HCT116 (cell line): ENCODE data around the gene SPANXC.

Experiments
- EGR1 ChIP-seq: IDR thresholded peaks from 2 replicates; pipeline ENCODE4 v1.6.1; 2012; ENCODE audit warnings: low read depth
- EZH2 ChIP-seq: fragments of 200-600 bp; sonication (generic); IDR thresholded peaks from 2 replicates; pipeline ENCODE4 v1.6.1; 2017; ENCODE audit warnings: antibody characterized with exemption, mixed run types
- JUND ChIP-seq: IDR thresholded peaks from 2 replicates; pipeline ENCODE4 v1.6.1; 2012
- POLR2A ChIP-seq: IDR thresholded peaks from 2 replicates; pipeline ENCODE4 v1.7.0; 2011; ENCODE audit warnings: borderline replicate concordance; ENCODE audit not compliant: insufficient read depth, insufficient read length; ENCODE audit errors: extremely low read depth
- RAD21 ChIP-seq: IDR thresholded peaks from 2 replicates; pipeline ENCODE4 v1.6.1; 2012; ENCODE audit warnings: low read depth, mild to moderate bottlenecking
- ZFX ChIP-seq: fragments of 450-650 bp; IDR thresholded peaks from 2 replicates; pipeline ENCODE4 v1.6.1; 2017
- ZNF274 ChIP-seq: fragments of 200-500 bp; sonication (Bioruptor generic); IDR thresholded peaks from 2 replicates; pipeline ENCODE4 v1.6.1; 2014; ENCODE audit warnings: mild to moderate bottlenecking, low read depth, low read length, inconsistent platforms
- TF ChIP-seq, protein P1 (sequence below), 3 experiments: fragments of 200-600 bp in 1 of 3; sonication (generic) in 1 of 3; IDR thresholded peaks in 2 of 3; conservative IDR thresholded peaks in 1 of 3; 2 replicates each; pipeline ENCODE4 v1.5.1; 2012 to 2017; ENCODE audit warnings: low read depth in 2 of 3, low read length in 2 of 3, antibody characterized with exemption in 1 of 3, borderline replicate concordance in 1 of 3, control low read depth in 1 of 3, mild to moderate bottlenecking in 1 of 3, mixed read lengths in 1 of 3, mixed run types in 1 of 3, moderate library complexity in 1 of 3; ENCODE audit not compliant: insufficient read depth in 1 of 3
- TF ChIP-seq, protein P2 (sequence below): IDR thresholded peaks from 2 replicates; pipeline ENCODE4 v1.6.1; 2012
- TF ChIP-seq, protein P3 (sequence below): IDR thresholded peaks from 2 replicates; pipeline ENCODE4 v1.6.1; 2011; ENCODE audit warnings: mild to moderate bottlenecking, low read length, moderate library complexity; ENCODE audit not compliant: insufficient replicate concordance; ENCODE audit errors: extremely low read depth

DNA sequence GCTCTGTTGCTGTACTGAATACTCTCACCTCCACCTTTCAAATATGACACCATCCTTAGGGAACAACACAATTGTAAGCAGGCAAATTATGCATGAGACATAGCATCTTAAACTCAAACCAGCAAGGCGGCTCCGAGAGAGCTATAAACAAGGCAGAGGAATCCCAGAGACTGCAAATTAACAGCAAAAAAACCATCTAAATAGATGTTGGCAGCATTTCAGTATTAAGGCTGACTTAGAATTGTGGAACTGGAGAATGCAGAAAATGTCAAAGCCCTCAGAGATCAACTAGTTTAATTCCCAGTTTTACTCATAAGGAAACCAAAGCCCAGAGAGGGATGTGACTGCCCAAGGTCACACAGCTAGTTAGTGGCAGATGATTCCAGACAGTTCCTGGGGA is 37.2 kb upstream of the SPANXC start:
- TF ChIP-seq, protein P1, sequence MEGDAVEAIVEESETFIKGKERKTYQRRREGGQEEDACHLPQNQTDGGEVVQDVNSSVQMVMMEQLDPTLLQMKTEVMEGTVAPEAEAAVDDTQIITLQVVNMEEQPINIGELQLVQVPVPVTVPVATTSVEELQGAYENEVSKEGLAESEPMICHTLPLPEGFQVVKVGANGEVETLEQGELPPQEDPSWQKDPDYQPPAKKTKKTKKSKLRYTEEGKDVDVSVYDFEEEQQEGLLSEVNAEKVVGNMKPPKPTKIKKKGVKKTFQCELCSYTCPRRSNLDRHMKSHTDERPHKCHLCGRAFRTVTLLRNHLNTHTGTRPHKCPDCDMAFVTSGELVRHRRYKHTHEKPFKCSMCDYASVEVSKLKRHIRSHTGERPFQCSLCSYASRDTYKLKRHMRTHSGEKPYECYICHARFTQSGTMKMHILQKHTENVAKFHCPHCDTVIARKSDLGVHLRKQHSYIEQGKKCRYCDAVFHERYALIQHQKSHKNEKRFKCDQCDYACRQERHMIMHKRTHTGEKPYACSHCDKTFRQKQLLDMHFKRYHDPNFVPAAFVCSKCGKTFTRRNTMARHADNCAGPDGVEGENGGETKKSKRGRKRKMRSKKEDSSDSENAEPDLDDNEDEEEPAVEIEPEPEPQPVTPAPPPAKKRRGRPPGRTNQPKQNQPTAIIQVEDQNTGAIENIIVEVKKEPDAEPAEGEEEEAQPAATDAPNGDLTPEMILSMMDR (IDR thresholded peaks at IDR 0.05 in 2 of 3, conservative IDR thresholded peaks at IDR 0.05 in 1 of 3; ENCODE audit: borderline replicate concordance in 1 of 3, insufficient read depth in 1 of 3, low read depth in 2 of 3, low read length in 2 of 3): no peak
- TF ChIP-seq ZNF274: no peak
- TF ChIP-seq ZFX: no peak
- TF ChIP-seq, protein P2, sequence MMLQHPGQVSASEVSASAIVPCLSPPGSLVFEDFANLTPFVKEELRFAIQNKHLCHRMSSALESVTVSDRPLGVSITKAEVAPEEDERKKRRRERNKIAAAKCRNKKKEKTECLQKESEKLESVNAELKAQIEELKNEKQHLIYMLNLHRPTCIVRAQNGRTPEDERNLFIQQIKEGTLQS: no peak
- TF ChIP-seq, protein P3, sequence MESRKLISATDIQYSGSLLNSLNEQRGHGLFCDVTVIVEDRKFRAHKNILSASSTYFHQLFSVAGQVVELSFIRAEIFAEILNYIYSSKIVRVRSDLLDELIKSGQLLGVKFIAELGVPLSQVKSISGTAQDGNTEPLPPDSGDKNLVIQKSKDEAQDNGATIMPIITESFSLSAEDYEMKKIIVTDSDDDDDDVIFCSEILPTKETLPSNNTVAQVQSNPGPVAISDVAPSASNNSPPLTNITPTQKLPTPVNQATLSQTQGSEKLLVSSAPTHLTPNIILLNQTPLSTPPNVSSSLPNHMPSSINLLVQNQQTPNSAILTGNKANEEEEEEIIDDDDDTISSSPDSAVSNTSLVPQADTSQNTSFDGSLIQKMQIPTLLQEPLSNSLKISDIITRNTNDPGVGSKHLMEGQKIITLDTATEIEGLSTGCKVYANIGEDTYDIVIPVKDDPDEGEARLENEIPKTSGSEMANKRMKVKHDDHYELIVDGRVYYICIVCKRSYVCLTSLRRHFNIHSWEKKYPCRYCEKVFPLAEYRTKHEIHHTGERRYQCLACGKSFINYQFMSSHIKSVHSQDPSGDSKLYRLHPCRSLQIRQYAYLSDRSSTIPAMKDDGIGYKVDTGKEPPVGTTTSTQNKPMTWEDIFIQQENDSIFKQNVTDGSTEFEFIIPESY: no peak
- no peak for TF ChIP-seq RAD21
- TF ChIP-seq POLR2A: no peak
- no peak for TF ChIP-seq EGR1
- TF ChIP-seq EZH2: no peak
- TF ChIP-seq JUND: no peak
